Trophoblast cell (in vitro differentiated cells and primary cell): ENCODE data around the gene DPYD.

Experiments used
- DNase-seq, 2 donors: peaks; one replicate each; pipeline ENCODE4 v3.0.0-alpha.2; 2016
- H2AFZ ChIP-seq: 2 replicates; pipeline ENCODE4 v1.6.1; 2013; ENCODE audit warnings: low read length, moderate library complexity, mild to moderate bottlenecking; ENCODE audit not compliant: insufficient read depth, poor library complexity
- H2AK5ac ChIP-seq: 2 replicates; pipeline ENCODE4 v1.6.1; 2013; ENCODE audit warnings: mild to moderate bottlenecking, low read length
- H2BK120ac ChIP-seq: 2 replicates; pipeline ENCODE4 v1.6.1; 2013; ENCODE audit warnings: low read length, mild to moderate bottlenecking, moderate library complexity; ENCODE audit not compliant: insufficient read depth, poor library complexity
- H2BK12ac ChIP-seq: 2 replicates; pipeline ENCODE4 v1.6.1; 2013; ENCODE audit warnings: mild to moderate bottlenecking, low read length, moderate library complexity
- H2BK5ac ChIP-seq: 2 replicates; pipeline ENCODE4 v1.6.1; 2013; ENCODE audit warnings: low read length, low read depth, moderate library complexity, mild to moderate bottlenecking; ENCODE audit not compliant: poor library complexity
- H3K14ac ChIP-seq: 2 replicates; pipeline ENCODE4 v1.6.1; 2013; ENCODE audit warnings: mild to moderate bottlenecking, low read length
- H3K18ac ChIP-seq: 2 replicates; pipeline ENCODE4 v1.6.1; 2013; ENCODE audit warnings: mild to moderate bottlenecking, low read length
- H3K23ac ChIP-seq: 2 replicates; pipeline ENCODE4 v1.6.1; 2013; ENCODE audit warnings: low read length
- H3K27ac ChIP-seq: 2 replicates; pipeline ENCODE4 v1.5.1; 2013; ENCODE audit warnings: low read depth, mild to moderate bottlenecking, inconsistent platforms, low read length, moderate library complexity
- H3K27me3 ChIP-seq: 2 replicates; pipeline ENCODE4 v1.6.1; 2013; ENCODE audit warnings: inconsistent platforms, mild to moderate bottlenecking, low read length, moderate library complexity; ENCODE audit not compliant: insufficient read depth
- H3K36me3 ChIP-seq, 2 experiments: 1 replicate in 1 of 2; 2 replicates in 1 of 2; pipeline ENCODE4 v1.6.1; 2013; ENCODE audit warnings: low read length in 2 of 2, mild to moderate bottlenecking in 2 of 2, moderate library complexity in 1 of 2; ENCODE audit not compliant: insufficient read depth in 2 of 2, control insufficient read depth in 1 of 2
- H3K4ac ChIP-seq: 2 replicates; pipeline ENCODE4 v1.6.1; 2013; ENCODE audit warnings: low read depth, mild to moderate bottlenecking, low read length, moderate library complexity
- H3K4me1 ChIP-seq, 2 experiments: 1 replicate in 1 of 2; 2 replicates in 1 of 2; pipeline ENCODE4 v1.6.1; 2013; ENCODE audit warnings: low read length in 2 of 2, mild to moderate bottlenecking in 2 of 2, moderate library complexity in 1 of 2; ENCODE audit not compliant: insufficient read depth in 2 of 2, control insufficient read depth in 1 of 2
- H3K4me2 ChIP-seq: 2 replicates; pipeline ENCODE4 v1.6.1; 2013; ENCODE audit warnings: inconsistent platforms, mild to moderate bottlenecking, low read length, moderate library complexity
- H3K4me3 ChIP-seq: 2 replicates; pipeline ENCODE4 v1.5.1; 2013; ENCODE audit warnings: mild to moderate bottlenecking, low read depth, low read length, inconsistent platforms
- H3K79me1 ChIP-seq: one replicate; pipeline ENCODE4 v1.6.1; 2013; ENCODE audit warnings: low read length
- H3K79me2 ChIP-seq: 2 replicates; pipeline ENCODE4 v1.6.1; 2013; ENCODE audit warnings: low read length, mild to moderate bottlenecking; ENCODE audit not compliant: control insufficient read depth, insufficient read depth, poor library complexity
- H3K9ac ChIP-seq: 2 replicates; pipeline ENCODE4 v1.6.1; 2013; ENCODE audit warnings: mild to moderate bottlenecking, low read length
- H3K9me3 ChIP-seq: 2 replicates; pipeline ENCODE4 v1.6.1; 2013; ENCODE audit warnings: low read depth, mild to moderate bottlenecking, control low read depth, inconsistent platforms, low read length; ENCODE audit not compliant: insufficient read depth
- H4K12ac ChIP-seq: 2 replicates; pipeline ENCODE4 v1.6.1; 2013; ENCODE audit warnings: low read depth, mild to moderate bottlenecking, low read length, moderate library complexity
- H4K8ac ChIP-seq: 2 replicates; pipeline ENCODE4 v1.6.1; 2013; ENCODE audit warnings: low read depth, mild to moderate bottlenecking, low read length, moderate library complexity
- H4K91ac ChIP-seq: one replicate; pipeline ENCODE4 v1.6.1; 2013; ENCODE audit warnings: low read depth, mild to moderate bottlenecking, low read length, moderate library complexity
- WGBS: extraction: QIAGEN DNeasy Blood & Tissue Kit; methylation state at CpG from one replicate; pipeline ENCODE4 v1.1.7; 2013; ENCODE audit warnings: missing lambda C conversion rate; ENCODE audit not compliant: insufficient read length, insufficient coverage; ENCODE audit errors: extremely low coverage; 5-methylcytosine and 5-hydroxymethylcytosine counted together

The DPYD gene

GRCh38 chr1:97608272-97608671 lies 312.6 kb downstream of the DPYD start:
- Histone ChIP-seq H2AFZ (no peak overlapping the region), H3K9ac (no peak overlapping the region), H2BK12ac (no peak overlapping the region), H3K9me3 (no peaks in the 10 kb centered on the region), H3K4ac (no peak overlapping the region), H3K23ac (no peak overlapping the region), H3K4me1 (no peaks in the 10 kb centered on the region), H2BK5ac (no peak overlapping the region), H4K91ac (no peak overlapping the region), H3K36me3 (no peaks in the 10 kb centered on the region), H3K79me2 (no peaks in the 10 kb centered on the region), H3K4me2 (no peak overlapping the region), H2BK120ac (no peak overlapping the region), H3K14ac (no peak overlapping the region), H3K27me3 (no peaks in the 10 kb centered on the region), H2AK5ac (no peak overlapping the region), H3K4me3 (no peak overlapping the region), H4K12ac (no peak overlapping the region), H4K8ac (no peak overlapping the region), H3K18ac (no peak overlapping the region), H3K27ac (no peak overlapping the region), H3K79me1 (no peaks in the 10 kb centered on the region)
- DNase-seq = no peak
- no CpG with 5 or more reads among the region's 4 CpGs for WGBS

GRCh38 chr1:97603776-97604175 lies 317.1 kb downstream of the DPYD start:
- Histone ChIP-seq H4K12ac (no peak overlapping the region), H3K9me3 (no peaks in the 10 kb centered on the region), H2BK120ac (no peak overlapping the region), H3K18ac (no peak overlapping the region), H2AK5ac (no peak overlapping the region), H3K4me1 (no peaks in the 10 kb centered on the region), H3K4ac (no peak overlapping the region), H3K36me3 (no peaks in the 10 kb centered on the region), H2BK12ac (no peak overlapping the region), H3K9ac (no peak overlapping the region), H3K79me1 (no peaks in the 10 kb centered on the region), H3K27ac (no peak overlapping the region), H3K79me2 (no peaks in the 10 kb centered on the region), H4K8ac (no peak overlapping the region), H3K23ac (no peak overlapping the region), H3K14ac (no peak overlapping the region), H4K91ac (no peak overlapping the region), H3K4me3 (no peak overlapping the region), H2AFZ (no peak overlapping the region), H2BK5ac (no peak overlapping the region), H3K4me2 (no peak overlapping the region), H3K27me3 (no peaks in the 10 kb centered on the region)
- WGBS = no CpG with 5 or more reads among the region's 5 CpGs
- no peak for DNase-seq

DNA sequence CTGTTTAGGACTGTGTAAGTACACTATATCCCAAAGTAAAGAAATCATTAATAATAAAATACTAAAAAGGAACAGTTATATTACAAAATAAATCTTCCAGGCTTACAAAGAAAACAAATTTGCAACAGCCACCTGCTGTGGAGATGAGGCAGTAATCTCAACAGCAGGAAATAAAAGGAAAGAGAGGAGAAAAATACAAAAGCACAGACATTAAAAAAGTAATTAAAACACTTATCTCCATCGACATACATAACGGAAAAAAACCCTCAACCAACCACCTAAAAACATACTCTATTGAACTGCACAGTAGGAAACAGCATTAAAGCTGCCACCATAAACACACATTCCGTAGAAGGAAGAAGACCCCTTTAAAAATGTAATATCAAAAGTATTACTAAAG lies 317.6 kb downstream of the DPYD start:
- Histone ChIP-seq H4K8ac (no peak overlapping the region), H3K79me1 (no peaks in the 10 kb centered on the region), H3K14ac (no peak overlapping the region), H2BK5ac (no peak overlapping the region), H3K27ac (no peak overlapping the region), H3K9me3 (no peaks in the 10 kb centered on the region), H2BK12ac (no peak overlapping the region), H2AK5ac (no peak overlapping the region), H3K9ac (no peak overlapping the region), H3K4me3 (no peak overlapping the region), H4K12ac (no peak overlapping the region), H4K91ac (no peak overlapping the region), H3K36me3 (no peaks in the 10 kb centered on the region), H3K27me3 (no peaks in the 10 kb centered on the region), H3K4me2 (no peak overlapping the region), H3K4ac (no peak overlapping the region), H3K18ac (no peak overlapping the region), H3K23ac (no peak overlapping the region), H2BK120ac (no peak overlapping the region), H3K4me1 (no peaks in the 10 kb centered on the region), H2AFZ (no peak overlapping the region), H3K79me2 (no peaks in the 10 kb centered on the region)
- DNase-seq = no peak
- no CpG with 5 or more reads among the region's 3 CpGs for WGBS

DNA sequence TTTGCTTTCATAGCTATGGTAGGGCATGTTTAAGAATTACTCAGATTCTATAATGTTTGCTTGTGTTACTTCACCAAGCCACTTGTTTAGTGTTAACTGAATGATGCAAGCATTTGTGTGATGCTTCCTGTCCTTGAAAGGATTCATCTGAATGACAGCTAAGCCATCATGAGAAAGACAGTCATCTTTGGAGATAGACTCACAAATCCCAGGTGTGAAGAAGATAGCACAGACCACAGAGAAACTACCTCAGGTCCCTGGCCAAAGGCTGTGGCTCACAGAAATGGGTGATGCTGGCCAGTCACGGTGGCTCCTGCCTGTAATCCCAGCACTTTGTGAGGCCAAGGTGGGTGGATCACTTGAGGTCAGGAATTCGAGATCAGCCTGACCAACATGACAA lies 321.4 kb downstream of the DPYD start:
- no peaks in the 10 kb centered on the region for H3K4me1 ChIP-seq
- H3K4ac ChIP-seq = no peak overlapping the region
- H3K23ac ChIP-seq = no peak overlapping the region
- no CpG with 5 or more reads among the region's 2 CpGs for WGBS
- no peak overlapping the region for H3K27ac ChIP-seq
- H3K9me3 ChIP-seq = no peaks in the 10 kb centered on the region
- no peak overlapping the region for H3K14ac ChIP-seq
- no peak overlapping the region for H2AK5ac ChIP-seq
- H3K9ac ChIP-seq = no peak overlapping the region
- H3K27me3 ChIP-seq = no peaks in the 10 kb centered on the region
- H4K12ac ChIP-seq = no peak overlapping the region
- H3K79me1 ChIP-seq = no peaks in the 10 kb centered on the region
- H3K4me3 ChIP-seq = no peak overlapping the region
- no peak for DNase-seq
- no peak overlapping the region for H2AFZ ChIP-seq
- no peaks in the 10 kb centered on the region for H3K79me2 ChIP-seq
- H3K18ac ChIP-seq = no peak overlapping the region
- H3K4me2 ChIP-seq = no peak overlapping the region
- H4K8ac ChIP-seq = no peak overlapping the region
- H4K91ac ChIP-seq = no peak overlapping the region
- no peaks in the 10 kb centered on the region for H3K36me3 ChIP-seq
- no peak overlapping the region for H2BK5ac ChIP-seq
- H2BK12ac ChIP-seq = no peak overlapping the region
- no peak overlapping the region for H2BK120ac ChIP-seq
